H1 (cell line): Measurements from ENCODE around the gene SLC7A8. TPM values are rescaled to one million over a fixed set of nuclear protein-coding genes. Genes with fewer than 3 reads are reported as not detected.
"Not testable (repeated sequence)": the region's sequence is repeated elsewhere in the genome, so short reads cannot be mapped to it uniquely, and the experiment has no call there.

Source experiments
- CTCF ChIA-PET: fragments of 300-600 bp; sonication (Branson Sonifier 250); formaldehyde crosslinking; loops from one replicate; lab custom pipeline; 2021; ENCODE audit not compliant: partially characterized antibody; lab: Charles Lee
- POLR2A ChIA-PET: fragments of 300-600 bp; sonication (Branson Sonifier 250); formaldehyde crosslinking; loops from one replicate; lab custom pipeline; 2021; ENCODE audit warnings: inconsistent platforms; ENCODE audit not compliant: partially characterized antibody; lab: Charles Lee
- DNase-seq, 2 experiments: peaks; one replicate each; pipeline versions ENCODE4 v3.0.0 to v3.0.0-alpha.2; 2010 to 2022; ENCODE audit warnings: low spot score in 2 of 2, low read depth in 1 of 2, mixed read lengths in 1 of 2
- FAIRE-seq: peaks from 2 replicates; lab custom pipeline; 2011; peaks lifted over from hg19 to GRCh38; lab: Jason Lieb, UNC
- H2AFZ ChIP-seq: 2 replicates; pipeline ENCODE4 v1.8.1; 2012; ENCODE audit warnings: low read length, inconsistent platforms
- H2AK5ac ChIP-seq: 2 replicates; pipeline ENCODE4 v1.6.1; 2013; ENCODE audit warnings: low read depth, low read length
- H2BK120ac ChIP-seq: replicated peaks from 2 replicates; pipeline ENCODE3; 2013; ENCODE audit warnings: low read depth, low read length, inconsistent platforms
- H2BK12ac ChIP-seq: 2 replicates; pipeline ENCODE4 v1.6.1; 2013; ENCODE audit warnings: low read depth, low read length
- H2BK15ac ChIP-seq: 2 replicates; pipeline ENCODE4 v1.6.1; 2013; ENCODE audit warnings: low read length
- H2BK20ac ChIP-seq: 2 replicates; pipeline ENCODE4 v1.6.1; 2013; ENCODE audit warnings: low read length
- H2BK5ac ChIP-seq: 2 replicates; pipeline ENCODE4 v1.6.1; 2013; ENCODE audit warnings: low read depth, low read length
- H3K14ac ChIP-seq: 2 replicates; pipeline ENCODE4 v1.6.1; 2013; ENCODE audit warnings: inconsistent platforms; ENCODE audit not compliant: insufficient read length
- H3K18ac ChIP-seq: 2 replicates; pipeline ENCODE4 v1.6.1; 2013; ENCODE audit warnings: low read length; ENCODE audit errors: extremely low read depth
- H3K23ac ChIP-seq: 2 replicates; pipeline ENCODE4 v1.6.1; 2013; ENCODE audit warnings: inconsistent platforms; ENCODE audit not compliant: insufficient read length
- H3K23me2 ChIP-seq: 2 replicates; pipeline ENCODE4 v1.6.1; 2013; ENCODE audit warnings: low read depth, low read length
- H3K27ac ChIP-seq: 2 replicates; pipeline ENCODE4 v1.6.1; 2011; ENCODE audit warnings: low read depth, low read length, inconsistent platforms
- H3K27me3 ChIP-seq, 4 experiments: replicated peaks in 1 of 4; 1 replicate in 1 of 4; 2 replicates in 3 of 4; pipeline versions ENCODE4 v1.6.1 to v1.8.1; 2011 to 2013; ENCODE audit warnings: low read length in 3 of 4, mild to moderate bottlenecking in 3 of 4, inconsistent platforms in 2 of 4, mixed read lengths in 2 of 4, moderate library complexity in 1 of 4; ENCODE audit not compliant: control insufficient read depth in 3 of 4, insufficient read depth in 3 of 4; ENCODE audit errors: extremely low read depth in 1 of 4
- H3K36me3 ChIP-seq, 4 experiments: 2 replicates each; pipeline versions ENCODE4 v1.6.1 to v1.8.1; 2011 to 2013; ENCODE audit warnings: mild to moderate bottlenecking in 4 of 4, low read length in 3 of 4, moderate library complexity in 2 of 4, control low read depth in 1 of 4, inconsistent platforms in 1 of 4; ENCODE audit not compliant: insufficient read depth in 4 of 4, control insufficient read depth in 2 of 4
- H3K4ac ChIP-seq: replicated peaks from 2 replicates; pipeline ENCODE3; 2013; ENCODE audit warnings: low read length, low read depth, mixed read lengths, inconsistent platforms; ENCODE audit not compliant: insufficient read length
- H3K4me1 ChIP-seq, 4 experiments: replicated peaks in 1 of 4; 1 replicate in 1 of 4; 2 replicates in 3 of 4; pipeline versions ENCODE4 v1.6.1 to v1.8.1; 2011 to 2013; ENCODE audit warnings: low read length in 3 of 4, inconsistent platforms in 2 of 4, mixed read lengths in 1 of 4; ENCODE audit not compliant: insufficient read depth in 4 of 4, control insufficient read depth in 3 of 4
- H3K4me2 ChIP-seq, 2 experiments: 2 replicates each; pipeline versions ENCODE4 v1.6.1 to v1.8.1; 2011 to 2013; ENCODE audit warnings: low read depth in 2 of 2, low read length in 2 of 2, control low read depth in 1 of 2, inconsistent platforms in 1 of 2, mild to moderate bottlenecking in 1 of 2; ENCODE audit not compliant: insufficient read depth in 1 of 2
- H3K4me3 ChIP-seq, 4 experiments: fragments of 200-600, 300-600 bp in 1 of 4; sonication (generic), shearing (Covaris generic), sonication (Bioruptor Twin) in 1 of 4; 2 replicates each; pipeline versions ENCODE4 v1.5.1 to v1.8.1; 2011 to 2016; ENCODE audit warnings: low read length in 4 of 4, low read depth in 3 of 4, control low read depth in 2 of 4, inconsistent platforms in 2 of 4, mild to moderate bottlenecking in 2 of 4, mixed read lengths in 1 of 4, moderate library complexity in 1 of 4; ENCODE audit not compliant: insufficient read depth in 2 of 4; ENCODE audit errors: extremely low read depth in 1 of 4
- H3K56ac ChIP-seq: replicated peaks from 2 replicates; pipeline ENCODE3; 2013; ENCODE audit warnings: low read depth, mild to moderate bottlenecking, mixed read lengths, low read length, inconsistent platforms; ENCODE audit not compliant: insufficient read length
- H3K79me1 ChIP-seq: 2 replicates; pipeline ENCODE4 v1.6.1; 2013; ENCODE audit warnings: low read depth, low read length, control low read depth
- H3K79me2 ChIP-seq, 2 experiments: 2 replicates each; pipeline versions ENCODE4 v1.6.1 to v1.8.1; 2012 to 2013; ENCODE audit warnings: low read length in 2 of 2, mild to moderate bottlenecking in 2 of 2, inconsistent platforms in 1 of 2; ENCODE audit not compliant: insufficient read depth in 2 of 2, control insufficient read depth in 1 of 2
- H3K9ac ChIP-seq, 4 experiments: replicated peaks in 1 of 4; 1 replicate in 1 of 4; 2 replicates in 3 of 4; pipeline versions ENCODE4 v1.6.1 to v1.8.1; 2011 to 2013; ENCODE audit warnings: low read depth in 3 of 4, low read length in 3 of 4, control low read depth in 2 of 4, mild to moderate bottlenecking in 2 of 4, moderate library complexity in 2 of 4, inconsistent platforms in 1 of 4; ENCODE audit errors: extremely low read depth in 1 of 4
- H3K9me3 ChIP-seq, 2 experiments: 2 replicates each; pipeline versions ENCODE4 v1.6.1 to v1.8.1; 2012 to 2013; ENCODE audit warnings: mild to moderate bottlenecking in 2 of 2, moderate library complexity in 2 of 2, control low read depth in 1 of 2, inconsistent platforms in 1 of 2, low read depth in 1 of 2, low read length in 1 of 2, mixed read lengths in 1 of 2; ENCODE audit not compliant: insufficient read depth in 2 of 2
- H4K20me1 ChIP-seq, 2 experiments: replicated peaks in 1 of 2; 2 replicates each; pipeline versions ENCODE3 to v1.8.1; 2011 to 2013; ENCODE audit warnings: inconsistent platforms in 2 of 2, low read length in 2 of 2, mild to moderate bottlenecking in 1 of 2; ENCODE audit not compliant: insufficient read depth in 2 of 2, control insufficient read depth in 1 of 2
- H4K5ac ChIP-seq: 2 replicates; pipeline ENCODE4 v1.6.1; 2013; ENCODE audit warnings: low read length, low read depth, mixed read lengths, inconsistent platforms; ENCODE audit not compliant: insufficient read length
- H4K8ac ChIP-seq: 2 replicates; pipeline ENCODE4 v1.8.0; 2013; ENCODE audit warnings: mild to moderate bottlenecking, moderate library complexity, low read length, inconsistent platforms; ENCODE audit not compliant: insufficient read depth; ENCODE audit errors: extremely low read depth
- H4K91ac ChIP-seq: replicated peaks from 2 replicates; pipeline ENCODE3; 2013; ENCODE audit warnings: low read length, mixed read lengths, inconsistent platforms; ENCODE audit not compliant: insufficient read length
- KDM1A ChIP-seq: fragments of 200-600, 300-600 bp; sonication (generic); IDR thresholded peaks from 2 replicates; pipeline ENCODE4 v1.7.1; 2016; ENCODE audit warnings: mild to moderate bottlenecking, low read length, borderline replicate concordance
- WGBS, 2 experiments: shearing (Covaris generic) in 1 of 2; methylation state at CpG; one replicate each; pipeline versions ENCODE4 v1.1.6 to v1.1.7; 2013 to 2015; ENCODE audit warnings: low lambda C conversion rate in 2 of 2, mixed read lengths in 2 of 2, inconsistent platforms in 1 of 2, low coverage in 1 of 2, missing lambda C conversion rate in 1 of 2; ENCODE audit not compliant: insufficient replicate concordance in 2 of 2, insufficient coverage in 1 of 2, insufficient read length in 1 of 2; ENCODE audit errors: extremely low coverage in 1 of 2, missing lambda C conversion rate in 1 of 2; 5-methylcytosine and 5-hydroxymethylcytosine counted together
- polyA plus RNA-seq, 7 experiments: library from polyadenylated mRNA; depleted of rRNA in 3 of 7; stranded (reverse) in 5 of 7; unstranded in 2 of 7; fragments of >200 nt in 5 of 7; fragments of 200-250 nt in 2 of 7; gene quantifications; 1 replicate in 5 of 7; 2 replicates in 1 of 7; 4 replicates in 1 of 7; pipeline versions ENCODE4 v1.2.1 to v1.2.3, GENCODE V29; 2011 to 2013; ENCODE audit warnings: missing spikeins in 2 of 7, mixed read lengths in 2 of 7
- total RNA-seq: library from RNA; stranded (reverse); fragmentation: NEBNext Ultra II Directional; extraction: Animal tissue kit (Norgen Biotek cat#: 25700); gene quantifications from 2 replicates; pipeline ENCODE4 v1.2.1, GENCODE V29; 2021

The SLC7A8 gene
- total and polyA plus RNA-seq, 2 of the 8 experiments (the other 6 are each of a cell fraction or from before 2014, with no cell fraction given): 182 to 204 TPM

DNA sequence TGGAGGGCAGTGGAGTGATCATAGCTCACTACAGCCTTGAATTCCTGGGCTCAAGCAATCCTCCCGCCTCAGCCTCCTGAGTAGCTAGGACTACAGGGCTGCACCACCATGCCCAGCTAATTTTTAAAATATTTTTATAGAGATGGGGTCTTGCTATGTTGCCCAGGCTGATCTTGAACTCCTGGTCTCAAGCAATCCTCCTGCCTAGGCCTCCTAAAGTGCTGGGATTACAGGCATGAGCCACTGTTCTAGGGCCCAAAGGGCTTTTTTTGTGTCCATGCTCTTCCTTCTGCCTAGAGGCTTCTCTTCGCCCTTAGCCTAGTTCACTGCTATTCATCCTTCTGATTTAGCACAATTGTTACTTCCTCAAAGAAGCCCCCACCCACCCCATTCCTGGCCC, 13.0 kb upstream of the SLC7A8 start:
- H2BK15ac ChIP-seq, POLR2A ChIA-PET, H3K14ac ChIP-seq, H3K79me1 ChIP-seq, H2BK120ac ChIP-seq, H4K20me1 ChIP-seq, H3K4me1 ChIP-seq, H3K4ac ChIP-seq, H3K23ac ChIP-seq, H4K5ac ChIP-seq, H3K4me2 ChIP-seq, H4K8ac ChIP-seq, H3K27ac ChIP-seq, H3K79me2 ChIP-seq, H3K23me2 ChIP-seq, H3K36me3 ChIP-seq, H2AFZ ChIP-seq, FAIRE-seq, H3K27me3 ChIP-seq, H4K91ac ChIP-seq, H3K18ac ChIP-seq, H3K9me3 ChIP-seq, H3K4me3 ChIP-seq, H3K56ac ChIP-seq, H3K9ac ChIP-seq: not testable (repeated sequence)
- Histone ChIP-seq H2AK5ac (peak overlapping the region; percentile 97; the same call in 1 of the 2 replicates), H2BK20ac (peak overlapping the region; percentile 52), H2BK12ac (peak overlapping the region; percentile 2), H2BK5ac (peak overlapping the region; percentile 26; the same call in 1 of the 2 replicates)
- TF ChIP-seq KDM1A: peak; percentile 56; the same call in 1 of the 2 replicates
- CTCF ChIA-PET: interaction anchor here (1.0 to 2.5 kb wide), 3 partner anchors 10 to 76 kb away, joined by 3 to 14 read pairs (median 7); no protein-coding TSS in a partner anchor
- peak in 1 of 2 experiments; percentile 23 for DNase-seq
- 90% methylated on average over 2 of the region's 2 CpGs; no CpG with 5 or more reads in 1 of the 2 experiments for WGBS, 2 experiments
